BLaER1 (cell line): ENCODE data around the gene SVOP.
"Not testable (repeated sequence)": the region's sequence is repeated elsewhere in the genome, so short reads cannot be mapped to it uniquely, and the experiment has no call there.

Experiments
- H3K27ac ChIP-seq: shearing (Covaris generic); formaldehyde crosslinking; 2 replicates; pipeline ENCODE4 v1.8.1; 2022
- H3K27me3 ChIP-seq: shearing (Covaris generic); formaldehyde crosslinking; 2 replicates; pipeline ENCODE4 v1.8.1; 2022
- H3K36me3 ChIP-seq: shearing (Covaris generic); formaldehyde crosslinking; 2 replicates; pipeline ENCODE4 v1.8.1; 2022
- H3K4me1 ChIP-seq: shearing (Covaris generic); formaldehyde crosslinking; 2 replicates; pipeline ENCODE4 v1.8.1; 2022
- H3K4me2 ChIP-seq: shearing (Covaris generic); formaldehyde crosslinking; 2 replicates; pipeline ENCODE4 v1.8.1; 2022
- H3K4me3 ChIP-seq: shearing (Covaris generic); formaldehyde crosslinking; 2 replicates; pipeline ENCODE4 v1.8.1; 2022
- H3K9ac ChIP-seq: shearing (Covaris generic); formaldehyde crosslinking; 2 replicates; pipeline ENCODE4 v1.8.1; 2022
- H3K9me3 ChIP-seq: shearing (Covaris generic); formaldehyde crosslinking; 2 replicates; pipeline ENCODE4 v1.8.1; 2022
- H4K20me1 ChIP-seq: shearing (Covaris generic); formaldehyde crosslinking; 2 replicates; pipeline ENCODE4 v1.8.1; 2022
- Cebpa-rat ChIP-seq: shearing (Covaris generic); IDR thresholded peaks from 2 replicates; pipeline ENCODE4 v1.8.1; 2022

The SVOP gene

DNA sequence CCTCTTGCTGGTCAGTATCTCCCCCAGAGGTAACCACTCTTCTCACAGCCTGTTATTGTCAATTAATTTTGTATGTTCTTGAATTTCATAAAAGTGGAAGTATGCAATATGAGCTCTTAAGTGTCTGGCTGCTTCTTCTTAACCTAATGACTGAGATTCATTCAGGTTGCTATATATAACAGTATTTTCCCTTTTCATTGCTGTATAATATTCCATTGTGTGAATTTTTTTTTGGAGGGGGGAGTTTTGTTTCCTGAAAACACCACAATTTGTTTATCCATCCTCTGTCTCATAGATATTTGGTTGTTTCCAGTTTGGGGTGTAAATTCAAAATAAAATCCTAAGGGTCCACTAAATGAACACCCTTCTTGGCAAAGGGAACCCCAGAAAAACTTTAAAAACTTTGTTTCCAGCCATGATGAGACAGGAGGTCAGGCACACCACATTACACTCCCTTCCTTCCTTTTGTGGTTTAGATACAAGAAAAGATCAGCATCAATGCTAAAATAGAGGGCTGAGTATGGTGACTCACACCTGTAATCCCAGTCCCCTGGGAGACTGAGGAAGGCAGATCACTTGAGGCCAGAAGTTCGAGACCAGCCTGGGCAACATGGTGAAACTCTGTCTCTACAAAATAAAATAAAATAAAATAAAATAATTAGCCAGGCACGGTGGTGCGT lies 145.0 kb downstream of the SVOP start:
- TF ChIP-seq Cebpa-rat: no peak

DNA sequence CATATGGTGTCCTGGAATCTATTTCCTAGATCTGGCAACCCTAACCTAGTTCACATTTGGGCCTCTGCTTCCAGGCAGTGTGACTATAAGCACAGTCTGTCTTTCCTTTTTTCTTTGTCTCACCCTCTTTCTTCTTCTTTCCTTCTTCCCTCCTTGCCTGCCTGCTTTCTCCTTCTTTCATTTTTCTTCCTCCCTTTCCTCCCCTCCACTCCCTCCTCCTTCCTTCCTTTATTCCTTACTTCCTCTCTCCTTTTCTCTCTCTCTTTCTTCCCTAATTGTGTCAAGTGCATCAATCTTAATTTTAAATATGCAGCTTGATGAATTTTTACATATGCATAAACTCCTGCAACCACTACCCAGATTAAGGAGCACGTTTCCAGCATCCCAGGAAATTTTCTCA lies 145.6 kb downstream of the SVOP start:
- Histone ChIP-seq H3K9ac (no peak overlapping the region), H3K4me3 (no peak overlapping the region)

More for the DNA sequence above, 145.0 kb downstream of the SVOP start:
- no peak overlapping the region for H3K27ac ChIP-seq
- H3K9me3 ChIP-seq: no peaks in the 10 kb centered on the region
- H3K27me3 ChIP-seq: no peaks in the 10 kb centered on the region
- no peaks in the 10 kb centered on the region for H3K36me3 ChIP-seq
- H3K4me2 ChIP-seq: no peak overlapping the region
- H3K9ac ChIP-seq: no peak overlapping the region
- no peak overlapping the region for H3K4me3 ChIP-seq
- no peaks in the 10 kb centered on the region for H3K4me1 ChIP-seq
- no peaks in the 10 kb centered on the region for H4K20me1 ChIP-seq

GRCh38 chr12:108868781-108869180 lies 152.1 kb downstream of the SVOP start:
- H3K9me3 ChIP-seq: no peaks in the 10 kb centered on the region
- no peaks in the 10 kb centered on the region for H3K36me3 ChIP-seq
- H3K4me1 ChIP-seq: no peaks in the 10 kb centered on the region
- H3K9ac ChIP-seq: no peak overlapping the region
- H3K27ac ChIP-seq: no peak overlapping the region
- H4K20me1 ChIP-seq: no peaks in the 10 kb centered on the region
- H3K27me3 ChIP-seq: no peaks in the 10 kb centered on the region
- TF ChIP-seq Cebpa-rat: no peak
- no peak overlapping the region for H3K4me2 ChIP-seq
- no peak overlapping the region for H3K4me3 ChIP-seq

More for the DNA sequence above, 145.6 kb downstream of the SVOP start:
- Histone ChIP-seq H3K27ac (no peak overlapping the region), H3K36me3 (no peaks in the 10 kb centered on the region), H3K4me2 (no peak overlapping the region), H3K4me1 (no peaks in the 10 kb centered on the region), H3K9me3 (no peaks in the 10 kb centered on the region), H3K27me3 (no peaks in the 10 kb centered on the region), H4K20me1 (no peaks in the 10 kb centered on the region)
- TF ChIP-seq Cebpa-rat: no peak

- not testable (repeated sequence) for H3K4me3 ChIP-seq, H3K4me2 ChIP-seq, H3K9me3 ChIP-seq, H3K9ac ChIP-seq, H3K36me3 ChIP-seq, H3K4me1 ChIP-seq, H3K27me3 ChIP-seq, H4K20me1 ChIP-seq, H3K27ac ChIP-seq
Observed at GRCh38 chr12:108866083-108866482, 154.8 kb downstream of the SVOP start.

- Histone ChIP-seq H3K4me3 (no peak overlapping the region), H3K9ac (no peak overlapping the region), H3K27me3 (no peaks in the 10 kb centered on the region), H3K36me3 (no peaks in the 10 kb centered on the region), H3K4me1 (peaks cover 7% of the 10 kb centered on the region), H3K27ac (no peak overlapping the region), H3K4me2 (no peak overlapping the region), H3K9me3 (no peaks in the 10 kb centered on the region), H4K20me1 (no peaks in the 10 kb centered on the region)
- TF ChIP-seq Cebpa-rat: no peak
Observed at GRCh38 chr12:108865169-108865568, 155.7 kb downstream of the SVOP start.

- H3K9ac ChIP-seq: no peak overlapping the region
- no peak for TF ChIP-seq Cebpa-rat
- H3K4me2 ChIP-seq: no peak overlapping the region
Observed at GRCh38 chr12:108862588-108862959, 158.3 kb downstream of the SVOP start.

GRCh38 chr12:108861878-108862587 lies 158.8 kb downstream of the SVOP start:
- Histone ChIP-seq H3K27me3 (no peaks in the 10 kb centered on the region), H3K4me1 (peaks cover 26% of the 10 kb centered on the region), H4K20me1 (no peaks in the 10 kb centered on the region), H3K9ac (no peak overlapping the region), H3K36me3 (no peaks in the 10 kb centered on the region), H3K4me3 (no peak overlapping the region), H3K9me3 (no peaks in the 10 kb centered on the region), H3K4me2 (no peak overlapping the region), H3K27ac (no peak overlapping the region)
- TF ChIP-seq Cebpa-rat: no peak

More at GRCh38 chr12:108862588-108862959, 158.3 kb downstream of the SVOP start:
- H3K9me3 ChIP-seq: no peaks in the 10 kb centered on the region
- no peaks in the 10 kb centered on the region for H4K20me1 ChIP-seq
- H3K36me3 ChIP-seq: no peaks in the 10 kb centered on the region
- H3K4me3 ChIP-seq: no peak overlapping the region
- H3K4me1 ChIP-seq: peaks cover 26% of the 10 kb centered on the region
- H3K27ac ChIP-seq: no peak overlapping the region
- no peaks in the 10 kb centered on the region for H3K27me3 ChIP-seq

GRCh38 chr12:108860443-108860842 lies 160.4 kb downstream of the SVOP start:
- Histone ChIP-seq H3K9ac (no peak overlapping the region), H3K36me3 (no peaks in the 10 kb centered on the region), H3K27ac (no peak overlapping the region), H4K20me1 (peaks cover 15% of the 10 kb centered on the region), H3K4me2 (peak overlapping the region; percentile 17; the same call in 1 of the 2 replicates), H3K27me3 (no peaks in the 10 kb centered on the region), H3K4me3 (no peak overlapping the region), H3K9me3 (no peaks in the 10 kb centered on the region), H3K4me1 (peaks cover 39% of the 10 kb centered on the region)
- TF ChIP-seq Cebpa-rat: no peak

DNA sequence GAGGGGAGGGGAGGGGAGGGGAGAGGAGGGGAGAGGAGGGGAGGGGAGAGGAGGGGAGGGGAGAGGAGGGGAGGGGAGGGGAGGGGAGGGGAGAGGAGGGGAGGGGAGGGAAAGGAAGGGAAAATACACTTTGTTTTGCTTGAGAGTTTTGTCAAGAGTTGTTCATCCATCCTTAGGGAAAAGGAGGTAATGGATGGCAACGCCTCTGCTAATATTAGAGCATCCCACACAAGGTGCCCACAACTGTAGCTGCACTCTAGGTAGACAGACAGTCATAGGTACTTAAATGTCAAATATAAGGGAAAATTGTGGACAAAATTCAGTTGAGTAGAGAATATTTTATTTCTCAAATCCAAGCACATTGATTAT lies 161.0 kb downstream of the SVOP start:
- no peaks in the 10 kb centered on the region for H3K36me3 ChIP-seq
- no peaks in the 10 kb centered on the region for H3K9me3 ChIP-seq
- peaks cover 16% of the 10 kb centered on the region for H4K20me1 ChIP-seq
- H3K4me2 ChIP-seq: peak overlapping the region; percentile 17; the same call in 1 of the 2 replicates
- H3K27ac ChIP-seq: no peak overlapping the region
- peaks cover 39% of the 10 kb centered on the region for H3K4me1 ChIP-seq
- no peak for TF ChIP-seq Cebpa-rat
- H3K27me3 ChIP-seq: no peaks in the 10 kb centered on the region
- no peak overlapping the region for H3K4me3 ChIP-seq
- no peak overlapping the region for H3K9ac ChIP-seq

DNA sequence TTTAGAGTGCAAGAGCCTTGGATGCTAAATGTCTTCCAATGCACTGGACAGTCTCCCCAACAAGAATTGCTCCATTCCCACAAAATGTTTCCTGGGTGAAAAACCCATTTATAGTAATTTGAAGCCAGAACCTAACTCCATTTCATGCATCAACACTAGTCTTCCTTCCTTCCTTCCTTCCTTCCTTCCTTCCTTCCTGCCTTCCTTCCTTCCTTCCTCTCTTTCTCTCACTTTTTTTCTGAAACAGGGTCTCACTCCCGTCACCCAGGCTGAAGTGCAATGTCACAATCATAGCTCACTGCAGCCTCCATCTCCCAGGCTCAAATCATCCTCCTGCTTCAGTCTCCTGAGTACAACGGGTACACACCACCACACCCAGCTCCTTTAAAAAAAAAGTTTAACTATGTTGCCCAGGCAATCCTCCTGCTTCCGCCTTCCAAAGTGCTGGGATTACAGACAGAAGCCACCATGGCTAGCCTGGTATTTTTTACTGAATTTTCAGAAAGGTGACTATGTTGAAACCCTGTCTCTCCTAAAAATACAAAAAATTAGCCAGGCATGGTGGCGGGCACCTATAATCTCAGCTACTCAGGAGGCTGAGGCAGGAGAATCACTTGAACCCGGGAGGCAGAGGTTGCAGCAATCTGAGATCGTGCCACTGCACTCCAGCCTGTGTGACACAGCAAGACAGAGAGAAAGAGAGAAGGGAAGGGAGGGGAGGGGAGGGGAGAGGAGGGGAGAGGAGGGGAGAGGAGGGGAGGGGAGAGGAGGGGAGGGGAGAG lies 161.5 kb downstream of the SVOP start:
- peaks cover 39% of the 10 kb centered on the region for H3K4me1 ChIP-seq
- peak overlapping the region; percentile 82; the same call in 1 of the 2 replicates for H3K9ac ChIP-seq
- H3K9me3 ChIP-seq, H3K27me3 ChIP-seq, H3K4me3 ChIP-seq, H3K36me3 ChIP-seq, H3K27ac ChIP-seq: not testable (repeated sequence)
- H3K4me2 ChIP-seq: peak overlapping the region; percentile 91
- peaks cover 22% of the 10 kb centered on the region for H4K20me1 ChIP-seq
